OCI-LY1 (cell line): Measurements from ENCODE around the gene HAL.

Experiments
- H2AFZ ChIP-seq: fragments of 200-600 bp; sonication (generic), shearing (Covaris generic); 2 replicates; pipeline ENCODE4 v1.6.0; 2014; ENCODE audit warnings: antibody characterized with exemption, mild to moderate bottlenecking, low read length
- H3F3A ChIP-seq: fragments of 200-600 bp; sonication (generic), shearing (Covaris generic); 2 replicates; pipeline ENCODE4 v1.6.0; 2014; ENCODE audit warnings: mild to moderate bottlenecking, antibody characterized with exemption, low read length, moderate library complexity; ENCODE audit not compliant: insufficient read depth
- H3K27ac ChIP-seq: fragments of 200-600 bp; sonication (generic); 2 replicates; pipeline ENCODE4 v1.5.1; 2014; ENCODE audit warnings: low read length, mixed run types, mild to moderate bottlenecking, low read depth; ENCODE audit not compliant: poor library complexity, severe bottlenecking
- H3K27me3 ChIP-seq: fragments of 200-600 bp; sonication (generic); 2 replicates; pipeline ENCODE4 v1.6.0; 2014; ENCODE audit warnings: antibody characterized with exemption, mild to moderate bottlenecking, low read length, moderate library complexity; ENCODE audit not compliant: insufficient read depth
- H3K36me3 ChIP-seq: fragments of 200-600 bp; sonication (generic); 2 replicates; pipeline ENCODE4 v1.6.1; 2014; ENCODE audit warnings: mild to moderate bottlenecking, antibody characterized with exemption, low read length, moderate library complexity, mixed read lengths; ENCODE audit not compliant: insufficient read depth
- H3K4me1 ChIP-seq: fragments of 200-600 bp; sonication (generic); 2 replicates; pipeline ENCODE4 v1.5.1; 2014; ENCODE audit warnings: mild to moderate bottlenecking, low read length, moderate library complexity; ENCODE audit not compliant: insufficient read depth, severe bottlenecking
- H3K4me2 ChIP-seq: fragments of 200-600 bp; sonication (generic), shearing (Covaris generic); 2 replicates; pipeline ENCODE4 v1.6.1; 2014; ENCODE audit warnings: low read length
- H3K4me3 ChIP-seq: fragments of 200-600 bp; sonication (generic); 2 replicates; pipeline ENCODE4 v1.5.1; 2014; ENCODE audit warnings: low read length, low read depth, mild to moderate bottlenecking, mixed read lengths; ENCODE audit not compliant: poor library complexity, severe bottlenecking
- H3K79me2 ChIP-seq: fragments of 200-600 bp; shearing (Covaris generic); 2 replicates; pipeline ENCODE4 v1.6.1; 2016; ENCODE audit warnings: mixed run types, low read length, mixed read lengths; ENCODE audit not compliant: insufficient read depth
- H3K9ac ChIP-seq: fragments of 200-600 bp; sonication (generic), shearing (Covaris generic); 2 replicates; pipeline ENCODE4 v1.6.1; 2014; ENCODE audit warnings: mild to moderate bottlenecking, low read length, mixed read lengths
- H3K9me2 ChIP-seq: fragments of 200-600 bp; sonication (generic), shearing (Covaris generic); 2 replicates; pipeline ENCODE4 v1.6.1; 2014; ENCODE audit warnings: low read depth, mild to moderate bottlenecking, low read length, mixed read lengths
- H3K9me3 ChIP-seq: fragments of 200-600 bp; shearing (Covaris generic); 2 replicates; pipeline ENCODE4 v1.6.1; 2014; ENCODE audit warnings: low read length, mixed read lengths
- H4K20me1 ChIP-seq: fragments of 200-600 bp; sonication (generic), shearing (Covaris generic); 2 replicates; pipeline ENCODE4 v1.6.0; 2016; ENCODE audit warnings: mild to moderate bottlenecking, low read length; ENCODE audit not compliant: insufficient read depth
- CTCF ChIP-seq: fragments of 200-600 bp; sonication (generic), shearing (Covaris generic); IDR thresholded peaks from 2 replicates; pipeline ENCODE4 v1.5.1; 2017; ENCODE audit warnings: mild to moderate bottlenecking, antibody characterized with exemption, low read length, moderate library complexity, mixed read lengths
- EZH2 ChIP-seq: fragments of 200-600 bp; sonication (generic), shearing (Covaris generic); IDR thresholded peaks from 2 replicates; pipeline ENCODE4 v1.8.0; 2017; ENCODE audit warnings: borderline replicate concordance, mixed run types, mild to moderate bottlenecking, antibody characterized with exemption, low read length, moderate library complexity, mixed read lengths

The HAL gene

GRCh38 chr12:96044017-96044942 lies 48.1 kb upstream of the HAL start:
- no peaks in the 10 kb centered on the region for H3K9me2 ChIP-seq
- no peaks in the 10 kb centered on the region for H3K79me2 ChIP-seq
- H3F3A ChIP-seq = no peaks in the 10 kb centered on the region
- H3K4me1 ChIP-seq = peaks cover 51% of the 10 kb centered on the region
- H3K4me3 ChIP-seq = no peak overlapping the region
- no peaks in the 10 kb centered on the region for H3K27me3 ChIP-seq
- H4K20me1 ChIP-seq = no peaks in the 10 kb centered on the region
- H3K9me3 ChIP-seq = no peaks in the 10 kb centered on the region
- TF ChIP-seq CTCF = no peak
- TF ChIP-seq EZH2 = no peak
- H3K9ac ChIP-seq = no peak overlapping the region; the same call in 1 of the 2 replicates
- H3K4me2 ChIP-seq = 0 out of 2 replicates have a peak overlapping the region, but pooled peaks have one; percentile 20
- peak overlapping the region; percentile 96 for H3K27ac ChIP-seq
- H2AFZ ChIP-seq = no peak overlapping the region
- H3K36me3 ChIP-seq = no peaks in the 10 kb centered on the region

- H3F3A ChIP-seq = no peaks in the 10 kb centered on the region
- H3K4me2 ChIP-seq = no peak overlapping the region
- H3K9ac ChIP-seq = no peak overlapping the region
- no peaks in the 10 kb centered on the region for H3K9me2 ChIP-seq
- peak; percentile 15; the same call in 1 of the 2 replicates for TF ChIP-seq CTCF
- TF ChIP-seq EZH2 = no peak
- no peaks in the 10 kb centered on the region for H4K20me1 ChIP-seq
- no peaks in the 10 kb centered on the region for H3K36me3 ChIP-seq
- no peak overlapping the region for H3K27ac ChIP-seq
- H3K27me3 ChIP-seq = no peaks in the 10 kb centered on the region
- H2AFZ ChIP-seq = no peak overlapping the region
- no peaks in the 10 kb centered on the region for H3K9me3 ChIP-seq
- peaks cover 38% of the 10 kb centered on the region for H3K4me1 ChIP-seq
- no peak overlapping the region for H3K4me3 ChIP-seq
- no peaks in the 10 kb centered on the region for H3K79me2 ChIP-seq
These were observed 45.0 kb upstream of the HAL start for GRCh38 chr12:96041181-96041580.

GRCh38 chr12:96040305-96041133 lies 44.4 kb upstream of the HAL start:
- Histone ChIP-seq H3K4me3 (no peak overlapping the region), H3K36me3 (no peaks in the 10 kb centered on the region), H3K9me2 (no peaks in the 10 kb centered on the region), H3K4me1 (peaks cover 33% of the 10 kb centered on the region), H2AFZ (no peak overlapping the region), H3F3A (no peaks in the 10 kb centered on the region), H4K20me1 (no peaks in the 10 kb centered on the region), H3K9ac (no peak overlapping the region), H3K9me3 (no peaks in the 10 kb centered on the region), H3K79me2 (no peaks in the 10 kb centered on the region), H3K27me3 (no peaks in the 10 kb centered on the region), H3K27ac (no peak overlapping the region), H3K4me2 (no peak overlapping the region)
- TF ChIP-seq EZH2 (no peak), CTCF (no peak)
